SK-N-SH (cell line): ENCODE data around the gene SPRR1A. TPM values are rescaled to one million over a fixed set of nuclear protein-coding genes. Genes with fewer than 3 reads are reported as not detected.

Source experiments
- CTCF ChIA-PET: fragments of 300-600, 350-600 bp; formaldehyde crosslinking; extraction: SDS; loops from one replicate; lab custom pipeline; 2021; lab: Yijun Ruan, JAX
- POLR2A ChIA-PET: fragments of 350-600 bp; sonication (Branson Sonifier 250); formaldehyde crosslinking; extraction: SDS; loops from one replicate; lab custom pipeline; 2020; ENCODE audit warnings: antibody characterized with exemption, inconsistent platforms; lab: Yijun Ruan, JAX
- DNase-seq: peaks from one replicate; pipeline ENCODE4 v3.0.0; 2012
- H2AFZ ChIP-seq: fragments of 200-600 bp; sonication (generic); 2 replicates; pipeline ENCODE4 v1.8.1; 2016; ENCODE audit warnings: antibody characterized with exemption, mild to moderate bottlenecking, low read depth
- H3F3A ChIP-seq: fragments of 200-600 bp; sonication (generic); replicated peaks from 2 replicates; pipeline ENCODE3; 2016; ENCODE audit warnings: antibody characterized with exemption, mild to moderate bottlenecking; ENCODE audit not compliant: insufficient read depth
- H3K27ac ChIP-seq, 2 experiments: fragments of 200-500 bp in 1 of 2; fragments of 200-600 bp in 1 of 2; sonication (Bioruptor generic) in 1 of 2; sonication (generic), shearing (Covaris generic) in 1 of 2; 2 replicates each; pipeline versions ENCODE4 v1.5.1 to v1.6.1; 2014 to 2016; ENCODE audit warnings: low read depth in 2 of 2, inconsistent platforms in 1 of 2, low read length in 1 of 2, mild to moderate bottlenecking in 1 of 2, mixed read lengths in 1 of 2
- H3K27me3 ChIP-seq: fragments of 200-600 bp; sonication (generic), shearing (Covaris generic); 2 replicates; pipeline ENCODE4 v1.6.1; 2016; ENCODE audit warnings: mixed run types; ENCODE audit not compliant: insufficient read depth
- H3K36me3 ChIP-seq, 2 experiments: fragments of 200-500 bp in 1 of 2; fragments of 200-600 bp in 1 of 2; sonication (Bioruptor generic) in 1 of 2; sonication (generic) in 1 of 2; replicated peaks in 1 of 2; 2 replicates each; pipeline versions ENCODE3 to v1.5.1; 2014 to 2016; ENCODE audit warnings: low read length in 1 of 2, mild to moderate bottlenecking in 1 of 2; ENCODE audit not compliant: insufficient read depth in 2 of 2, control insufficient read depth in 1 of 2
- H3K4me1 ChIP-seq, 2 experiments: fragments of 200-500 bp in 1 of 2; fragments of 200-600 bp in 1 of 2; sonication (Bioruptor generic) in 1 of 2; sonication (generic), shearing (Covaris generic) in 1 of 2; 2 replicates each; pipeline versions ENCODE4 v1.5.1 to v1.6.1; 2014 to 2016; ENCODE audit warnings: low read depth in 1 of 2, low read length in 1 of 2, mixed run types in 1 of 2; ENCODE audit not compliant: insufficient read depth in 2 of 2, control insufficient read depth in 1 of 2
- H3K4me2 ChIP-seq: fragments of 200-600 bp; sonication (generic), shearing (Covaris generic); 2 replicates; pipeline ENCODE4 v1.6.1; 2017; ENCODE audit warnings: mixed run types
- H3K4me3 ChIP-seq, 2 experiments: fragments of 200-500 bp in 1 of 2; fragments of 200-600 bp in 1 of 2; sonication (Bioruptor generic) in 1 of 2; sonication (generic), shearing (Covaris generic) in 1 of 2; 2 replicates each; pipeline versions ENCODE4 v1.5.1 to v1.8.1; 2014 to 2016; ENCODE audit warnings: low read depth in 2 of 2, inconsistent platforms in 1 of 2, low read length in 1 of 2, mild to moderate bottlenecking in 1 of 2, mixed read lengths in 1 of 2, moderate library complexity in 1 of 2
- H3K79me2 ChIP-seq: fragments of 200-600 bp; sonication (generic); 2 replicates; pipeline ENCODE4 v1.8.1; 2017; ENCODE audit warnings: mild to moderate bottlenecking; ENCODE audit not compliant: insufficient read depth
- H3K9ac ChIP-seq: fragments of 200-600 bp; sonication (generic); 2 replicates; pipeline ENCODE4 v1.6.1; 2017; ENCODE audit warnings: mixed run types
- H3K9me2 ChIP-seq: fragments of 200-600 bp; sonication (generic); 2 replicates; pipeline ENCODE4 v1.6.1; 2017; ENCODE audit warnings: mixed run types
- H3K9me3 ChIP-seq: fragments of 200-600 bp; sonication (generic); 2 replicates; pipeline ENCODE4 v1.6.1; 2017; ENCODE audit warnings: mixed run types, mild to moderate bottlenecking, moderate library complexity
- H4K20me1 ChIP-seq: fragments of 200-600 bp; sonication (generic); 2 replicates; pipeline ENCODE4 v1.6.1; 2017; ENCODE audit warnings: mild to moderate bottlenecking, mixed run types; ENCODE audit not compliant: insufficient read depth
- CHD2 ChIP-seq: fragments of 150-350 bp; IDR thresholded peaks from 2 replicates; pipeline ENCODE4 v1.6.1; 2018; ENCODE audit warnings: low read length; ENCODE audit not compliant: partially characterized antibody
- CTCF ChIP-seq: fragments of 200-600 bp; sonication (generic); IDR thresholded peaks from 2 replicates; pipeline ENCODE4 v1.6.1; 2017; ENCODE audit warnings: antibody characterized with exemption, mild to moderate bottlenecking, moderate library complexity
- FOSL2 ChIP-seq: IDR thresholded peaks from 2 replicates; pipeline ENCODE4 v1.4.0; 2012; ENCODE audit warnings: low read depth, mild to moderate bottlenecking, moderate library complexity, borderline replicate concordance
- GABPA ChIP-seq: IDR thresholded peaks from 2 replicates; pipeline ENCODE4 v1.4.0; 2012; ENCODE audit warnings: low read depth, mild to moderate bottlenecking
- MXI1 ChIP-seq: IDR thresholded peaks from 2 replicates; pipeline ENCODE4 v1.6.1; 2012; ENCODE audit warnings: mild to moderate bottlenecking, low read depth, low read length, improper control_type of control experiment
- NRF1 ChIP-seq: IDR thresholded peaks from 2 replicates; pipeline ENCODE4 v1.6.1; 2012; ENCODE audit warnings: low read depth, mild to moderate bottlenecking, low read length
- PBX3 ChIP-seq: IDR thresholded peaks from 2 replicates; pipeline ENCODE4; 2012
- POLR2AphosphoS5 ChIP-seq: IDR thresholded peaks from 2 replicates; pipeline ENCODE4 v1.6.1; 2012; ENCODE audit warnings: low read depth, low read length
- RAD21 ChIP-seq: IDR thresholded peaks from 2 replicates; pipeline ENCODE4 v1.6.1; 2012; ENCODE audit warnings: mild to moderate bottlenecking, low read length
- RCOR1 ChIP-seq: fragments of 150-350 bp; IDR thresholded peaks from 2 replicates; pipeline ENCODE4 v1.6.1; 2017; ENCODE audit warnings: antibody characterized with exemption, low read length
- REST ChIP-seq: IDR thresholded peaks from 2 replicates; pipeline ENCODE4 v1.6.1; 2012; ENCODE audit warnings: mild to moderate bottlenecking, low read depth, low read length, moderate library complexity
- RFX5 ChIP-seq: IDR thresholded peaks from 2 replicates; pipeline ENCODE4 v1.6.1; 2012; ENCODE audit warnings: mild to moderate bottlenecking, improper control_type of control experiment, low read length
- RXRA ChIP-seq: IDR thresholded peaks from 2 replicates; pipeline ENCODE4 v1.4.0; 2012; ENCODE audit warnings: low read depth, mild to moderate bottlenecking, borderline replicate concordance
- SIN3A ChIP-seq: IDR thresholded peaks from 2 replicates; pipeline ENCODE4 v1.6.1; 2012; ENCODE audit warnings: low read depth, mild to moderate bottlenecking, low read length, moderate library complexity, borderline replicate concordance
- TCF12 ChIP-seq: IDR thresholded peaks from 2 replicates; pipeline ENCODE4 v1.4.0; 2012
- WGBS: methylation state at CpG from one replicate; pipeline ENCODE4 v1.1.6; 2017; ENCODE audit warnings: low lambda C conversion rate; 5-methylcytosine and 5-hydroxymethylcytosine counted together
- polyA plus RNA-seq, 3 experiments: library from polyadenylated mRNA; depleted of rRNA; stranded (reverse); fragments of >200 nt; gene quantifications; 2 replicates each; pipeline ENCODE4 v1.2.3, GENCODE V29; 2012

The SPRR1A gene
- polyA plus RNA-seq, 1 of the 3 experiments (the other 2 are of a cell fraction): not detected

- CTCF ChIA-PET: interaction anchor here (1.1 kb wide), 1 partner anchor 10 kb away, joined by 3 read pairs; no protein-coding TSS in a partner anchor
- H3K27ac ChIP-seq: no peak overlapping the region
- no peaks in the 10 kb centered on the region for H3F3A ChIP-seq
- no peaks in the 10 kb centered on the region for H3K9me2 ChIP-seq
- no peak for DNase-seq
- H3K9me3 ChIP-seq: no peaks in the 10 kb centered on the region
- TF ChIP-seq CHD2 (no peak), POLR2AphosphoS5 (no peak), TCF12 (no peak), RXRA (no peak), MXI1 (no peak), RAD21 (no peak), NRF1 (no peak), RFX5 (no peak), FOSL2 (no peak), RCOR1 (no peak), REST (no peak), GABPA (no peak), SIN3A (no peak), CTCF (no peak), PBX3 (no peak)
- no peak overlapping the region; the same call in 1 of the 2 replicates for H2AFZ ChIP-seq
- peaks cover 6% of the 10 kb centered on the region; the same call in 1 of the 2 replicates for H3K27me3 ChIP-seq
- no peaks in the 10 kb centered on the region for H4K20me1 ChIP-seq
- no peaks in the 10 kb centered on the region for H3K36me3 ChIP-seq
- no peak overlapping the region for H3K9ac ChIP-seq
- H3K4me1 ChIP-seq: no peaks in the 10 kb centered on the region
- WGBS: 3% methylated on average over 2 of the region's 2 CpGs
- POLR2A ChIA-PET: no interaction called here
- no peak overlapping the region for H3K4me2 ChIP-seq
- no peaks in the 10 kb centered on the region for H3K79me2 ChIP-seq
- no peak overlapping the region for H3K4me3 ChIP-seq
Measured at GRCh38 chr1:152968248-152968647, 15.6 kb upstream of the SPRR1A start.
